Urinary bladder (tissue), 4 donors: ENCODE measurements around the gene MLLT10. TPM values are rescaled to one million over a fixed set of nuclear protein-coding genes. Genes with fewer than 3 reads are reported as not detected.

Experiments used
- DNase-seq: peaks from one replicate; pipeline ENCODE4 v3.0.0-alpha.2; 2015; ENCODE audit errors: extremely low spot score
- H3K27ac ChIP-seq: one replicate; pipeline ENCODE4 v1.5.1; 2013; ENCODE audit warnings: low read depth, mild to moderate bottlenecking, moderate library complexity
- H3K36me3 ChIP-seq: one replicate; pipeline ENCODE4 v1.6.1; 2013; ENCODE audit warnings: mild to moderate bottlenecking, moderate library complexity; ENCODE audit not compliant: insufficient read depth
- H3K4me1 ChIP-seq: one replicate; pipeline ENCODE4 v1.6.1; 2013; ENCODE audit warnings: mild to moderate bottlenecking, moderate library complexity; ENCODE audit not compliant: insufficient read depth
- H3K4me3 ChIP-seq: one replicate; pipeline ENCODE4 v1.5.1; 2013; ENCODE audit warnings: low read depth, low read length
- WGBS: extraction: QIAGEN DNeasy Blood & Tissue Kit; methylation state at CpG from one replicate; pipeline ENCODE4 v1.1.7; 2013; 5-methylcytosine and 5-hydroxymethylcytosine counted together
- polyA plus RNA-seq: library from polyadenylated mRNA; stranded (reverse); fragments of 200-250 nt; gene quantifications from one replicate; pipeline ENCODE4 v1.2.3, GENCODE V29; 2013
- total RNA-seq: library from RNA; depleted of rRNA; stranded (reverse); fragments of >200 nt; gene quantifications from one replicate; pipeline ENCODE4 v1.2.3, GENCODE V29; 2014
- donor health status: healthy with polysubstance abuse.
- donor health status: healthy.

Gene MLLT10
- total and polyA plus RNA-seq, 2 donors, result 36.6 to 109 TPM

- H3K36me3 ChIP-seq, result peaks cover 2% of the 10 kb centered on the region
- peak overlapping the region; percentile 100 for H3K27ac ChIP-seq
- 5% methylated on average over 23 of the region's 23 CpGs for WGBS
- H3K4me1 ChIP-seq, result no peaks in the 10 kb centered on the region
- peak overlapping the region; percentile 83 for H3K4me3 ChIP-seq
- no peak for DNase-seq
Observed at GRCh38 chr10:21524526-21525366, 9.3 kb upstream of the MLLT10 start.

GRCh38 chr10:21525367-21526187, 8.5 kb upstream of the MLLT10 start, which contains the start of gene SKIDA1:
Gene SKIDA1, minus strand, starts transcription at chr10:21525682. Its CDS starts 7,860 bp downstream, at chr10:21517822.
- DNase-seq, result no peak
- Histone ChIP-seq H3K36me3 (peaks cover 2% of the 10 kb centered on the region), H3K27ac (peak within 1 kb of the TSS; percentile 100), H3K4me3 (peak within 1 kb of the TSS; percentile 83), H3K4me1 (no peaks in the 10 kb centered on the region)
- WGBS, result under 1% methylated on average over 64 of the region's 64 CpGs

- DNase-seq, result no peak
- peak overlapping the region; percentile 83 for H3K4me3 ChIP-seq
- WGBS, result under 1% methylated on average over 55 of the region's 56 CpGs
- peaks cover 2% of the 10 kb centered on the region for H3K36me3 ChIP-seq
- H3K27ac ChIP-seq, result peak overlapping the region; percentile 100
- H3K4me1 ChIP-seq, result no peaks in the 10 kb centered on the region
Observed at GRCh38 chr10:21526188-21526859, 7.7 kb upstream of the MLLT10 start.

- Histone ChIP-seq H3K36me3 (peaks cover 2% of the 10 kb centered on the region), H3K4me3 (peak overlapping the region; percentile 83), H3K4me1 (no peaks in the 10 kb centered on the region), H3K27ac (peak overlapping the region; percentile 100)
- no peak for DNase-seq
- WGBS, result under 1% methylated on average over 68 of the region's 68 CpGs
Observed at GRCh38 chr10:21526860-21527597, 7.0 kb upstream of the MLLT10 start.

GRCh38 chr10:21527598-21528235, 6.3 kb upstream of the MLLT10 start:
- Histone ChIP-seq H3K4me1 (no peaks in the 10 kb centered on the region), H3K36me3 (peaks cover 2% of the 10 kb centered on the region), H3K27ac (peak overlapping the region; percentile 100), H3K4me3 (peak overlapping the region; percentile 83)
- WGBS, result 15% methylated on average over 18 of the region's 18 CpGs
- no peak for DNase-seq

- H3K4me3 ChIP-seq, result peak overlapping the region; percentile 83
- H3K27ac ChIP-seq, result peak overlapping the region; percentile 59
- DNase-seq, result no peak
- peaks cover 2% of the 10 kb centered on the region for H3K36me3 ChIP-seq
- H3K4me1 ChIP-seq, result no peaks in the 10 kb centered on the region
- 56% methylated on average over 8 of the region's 8 CpGs for WGBS
Observed at GRCh38 chr10:21528236-21529031, 5.6 kb upstream of the MLLT10 start.

GRCh38 chr10:21529032-21529910, 4.8 kb upstream of the MLLT10 start:
- no peak overlapping the region for H3K4me3 ChIP-seq
- WGBS, result 84% methylated on average over 9 of the region's 9 CpGs
- no peak for DNase-seq
- H3K4me1 ChIP-seq, result no peaks in the 10 kb centered on the region
- peak overlapping the region; percentile 59 for H3K27ac ChIP-seq
- H3K36me3 ChIP-seq, result peaks cover 2% of the 10 kb centered on the region

GRCh38 chr10:21530168-21530567, 3.9 kb upstream of the MLLT10 start:
- Histone ChIP-seq H3K36me3 (no peaks in the 10 kb centered on the region), H3K27ac (no peak overlapping the region), H3K4me3 (no peak overlapping the region), H3K4me1 (no peaks in the 10 kb centered on the region)
- DNase-seq, result no peak
- WGBS, result 98% methylated on average over 1 of the region's 1 CpG

GRCh38 chr10:21530641-21531040, 3.4 kb upstream of the MLLT10 start:
- Histone ChIP-seq H3K4me3 (no peak overlapping the region), H3K4me1 (no peaks in the 10 kb centered on the region), H3K27ac (no peak overlapping the region), H3K36me3 (no peaks in the 10 kb centered on the region)
- DNase-seq, result no peak
- WGBS, result 54% methylated on average over 1 of the region's 1 CpG

- no peaks in the 10 kb centered on the region for H3K4me1 ChIP-seq
- 90% methylated on average over 1 of the region's 1 CpG for WGBS
- no peak overlapping the region for H3K4me3 ChIP-seq
- H3K27ac ChIP-seq, result no peak overlapping the region
- no peaks in the 10 kb centered on the region for H3K36me3 ChIP-seq
- DNase-seq, result no peak
Observed at GRCh38 chr10:21531164-21531563, 2.9 kb upstream of the MLLT10 start.

GRCh38 chr10:21532694-21533466, 1.2 kb upstream of the MLLT10 start:
- Histone ChIP-seq H3K4me1 (no peaks in the 10 kb centered on the region), H3K27ac (peak overlapping the region; percentile 95)

More at GRCh38 chr10:21532694-21533466, 1.2 kb upstream of the MLLT10 start:
- H3K36me3 ChIP-seq, result peaks cover 1% of the 10 kb centered on the region
- 28% methylated on average over 10 of the region's 10 CpGs for WGBS
- no peak for DNase-seq
- peak overlapping the region; percentile 98 for H3K4me3 ChIP-seq
